Keratinocyte (primary cell): Measurements from ENCODE around the gene SLC25A19. TPM values are rescaled to one million over a fixed set of nuclear protein-coding genes. Genes with fewer than 3 reads are reported as not detected.

ENCODE experiments used
- DNase-seq: peaks from one replicate; pipeline ENCODE4 v3.0.0-alpha.2; 2011; ENCODE audit warnings: low read depth, missing footprints, low spot score
- FAIRE-seq: peaks from 2 replicates; lab custom pipeline; 2011; peaks lifted over from hg19 to GRCh38; lab: Jason Lieb, UNC
- H2AFZ ChIP-seq: 2 replicates; pipeline ENCODE4 v1.6.0; 2012; ENCODE audit warnings: low read length, control low read depth, inconsistent platforms; ENCODE audit not compliant: control insufficient read depth
- H3K27ac ChIP-seq: 2 replicates; pipeline ENCODE4 v1.5.1; 2011; ENCODE audit warnings: low read length; ENCODE audit not compliant: control insufficient read depth, insufficient read depth
- H3K27me3 ChIP-seq: 3 replicates; pipeline ENCODE4 v1.6.0; 2011; ENCODE audit warnings: low read length; ENCODE audit not compliant: control insufficient read depth, insufficient read depth; ENCODE audit errors: extremely low read depth
- H3K36me3 ChIP-seq, 2 experiments: 2 replicates in 1 of 2; 3 replicates in 1 of 2; pipeline ENCODE4 v1.5.1; 2011; ENCODE audit warnings: low read length in 2 of 2, mild to moderate bottlenecking in 1 of 2; ENCODE audit not compliant: control insufficient read depth in 2 of 2, insufficient read depth in 2 of 2; ENCODE audit errors: extremely low read depth in 1 of 2
- H3K4me1 ChIP-seq: 3 replicates; pipeline ENCODE4 v1.5.1; 2011; ENCODE audit warnings: low read length; ENCODE audit not compliant: control insufficient read depth, insufficient read depth; ENCODE audit errors: extremely low read depth
- H3K4me2 ChIP-seq: 3 replicates; pipeline ENCODE4 v1.6.0; 2011; ENCODE audit warnings: low read depth, low read length; ENCODE audit not compliant: control insufficient read depth, insufficient read depth; ENCODE audit errors: extremely low read depth
- H3K4me3 ChIP-seq, 3 experiments: fragments of 200-600 bp in 1 of 3; sonication (generic) in 1 of 3; 2 replicates in 2 of 3; 3 replicates in 1 of 3; pipeline ENCODE4 v1.5.1; 2011 to 2016; ENCODE audit warnings: low read length in 3 of 3, mild to moderate bottlenecking in 3 of 3, control low read depth in 2 of 3, inconsistent platforms in 1 of 3, low read depth in 1 of 3, mixed read lengths in 1 of 3, mixed run types in 1 of 3, moderate library complexity in 1 of 3; ENCODE audit not compliant: control insufficient read depth in 2 of 3, insufficient read depth in 2 of 3; ENCODE audit errors: extremely low read depth in 1 of 3
- H3K79me2 ChIP-seq: 2 replicates; pipeline ENCODE4 v1.6.0; 2012; ENCODE audit warnings: low read length; ENCODE audit not compliant: control insufficient read depth, insufficient read depth
- H3K9ac ChIP-seq: 3 replicates; pipeline ENCODE4 v1.6.0; 2011; ENCODE audit warnings: low read length; ENCODE audit not compliant: control insufficient read depth, insufficient read depth; ENCODE audit errors: extremely low read depth
- H3K9me1 ChIP-seq: 3 replicates; pipeline ENCODE4 v1.6.0; 2011; ENCODE audit warnings: low read length; ENCODE audit not compliant: control insufficient read depth, insufficient read depth; ENCODE audit errors: extremely low read depth
- H3K9me3 ChIP-seq: 2 replicates; pipeline ENCODE4 v1.5.1; 2012; ENCODE audit warnings: low read depth, low read length; ENCODE audit not compliant: control insufficient read depth
- H4K20me1 ChIP-seq: 3 replicates; pipeline ENCODE4 v1.6.0; 2011; ENCODE audit warnings: low read length; ENCODE audit not compliant: control insufficient read depth, insufficient read depth; ENCODE audit errors: extremely low read depth
- EZH2 ChIP-seq: IDR thresholded peaks from one replicate; pipeline ENCODE4 v1.6.1; 2012; ENCODE audit warnings: inconsistent platforms, mild to moderate bottlenecking, low read length, moderate library complexity
- dilution Hi-C: fragments of 300-500 bp; cut with MboI; formaldehyde crosslinking; loops from one replicate; pipeline ENCODE4 v1.7.0; 2020; ENCODE audit warnings: low sequenced_read_pairs; ENCODE audit not compliant: extremely low pct_ligation_motif_present
- polyA plus RNA-seq, 5 experiments: library from polyadenylated mRNA; depleted of rRNA in 3 of 5; stranded (reverse) in 3 of 5; stranded (forward) in 1 of 5; unstranded in 1 of 5; fragments of >200 nt; gene quantifications; 1 replicate in 1 of 5; 2 replicates in 3 of 5; 3 replicates in 1 of 5; pipeline versions ENCODE4 v1.2.1 to v1.2.3, GENCODE V29; 2011 to 2012; ENCODE audit warnings: missing spikeins in 2 of 5, low read depth in 1 of 5, low replicate concordance in 1 of 5
- TF ChIP-seq, protein P1 (sequence below), 3 experiments: IDR thresholded peaks in 1 of 3; conservative IDR thresholded peaks in 1 of 3; optimal IDR thresholded peaks in 1 of 3; 2 replicates in 2 of 3; 3 replicates in 1 of 3; pipeline versions ENCODE3 to v1.5.1; 2011; ENCODE audit warnings: low read length in 3 of 3, mild to moderate bottlenecking in 3 of 3, moderate library complexity in 2 of 3, control low read depth in 1 of 3, inconsistent platforms in 1 of 3; ENCODE audit not compliant: insufficient read depth in 2 of 3; ENCODE audit errors: extremely low read depth in 1 of 3

SLC25A19 gene
- polyA plus RNA-seq, 1 donor (not counting 4 experiments of a cell fraction or from before 2014, with no cell fraction given), result 7.0 TPM

GRCh38 chr17:75335315-75335714, 46.1 kb upstream of the SLC25A19 start:
- H3K27me3 ChIP-seq, result no peaks in the 10 kb centered on the region
- H4K20me1 ChIP-seq, result peaks cover 4% of the 10 kb centered on the region
- H3K4me3 ChIP-seq, result no peak overlapping the region
- H3K27ac ChIP-seq, result no peak overlapping the region
- H3K9me3 ChIP-seq, result no peaks in the 10 kb centered on the region
- no peak overlapping the region for H3K9ac ChIP-seq
- TF ChIP-seq, protein P1, sequence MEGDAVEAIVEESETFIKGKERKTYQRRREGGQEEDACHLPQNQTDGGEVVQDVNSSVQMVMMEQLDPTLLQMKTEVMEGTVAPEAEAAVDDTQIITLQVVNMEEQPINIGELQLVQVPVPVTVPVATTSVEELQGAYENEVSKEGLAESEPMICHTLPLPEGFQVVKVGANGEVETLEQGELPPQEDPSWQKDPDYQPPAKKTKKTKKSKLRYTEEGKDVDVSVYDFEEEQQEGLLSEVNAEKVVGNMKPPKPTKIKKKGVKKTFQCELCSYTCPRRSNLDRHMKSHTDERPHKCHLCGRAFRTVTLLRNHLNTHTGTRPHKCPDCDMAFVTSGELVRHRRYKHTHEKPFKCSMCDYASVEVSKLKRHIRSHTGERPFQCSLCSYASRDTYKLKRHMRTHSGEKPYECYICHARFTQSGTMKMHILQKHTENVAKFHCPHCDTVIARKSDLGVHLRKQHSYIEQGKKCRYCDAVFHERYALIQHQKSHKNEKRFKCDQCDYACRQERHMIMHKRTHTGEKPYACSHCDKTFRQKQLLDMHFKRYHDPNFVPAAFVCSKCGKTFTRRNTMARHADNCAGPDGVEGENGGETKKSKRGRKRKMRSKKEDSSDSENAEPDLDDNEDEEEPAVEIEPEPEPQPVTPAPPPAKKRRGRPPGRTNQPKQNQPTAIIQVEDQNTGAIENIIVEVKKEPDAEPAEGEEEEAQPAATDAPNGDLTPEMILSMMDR (optimal IDR thresholded peaks at IDR 0.05 in 1 of 3, IDR thresholded peaks at IDR 0.05 in 1 of 3, conservative IDR thresholded peaks at IDR 0.05 in 1 of 3; ENCODE audit: extremely low read depth in 1 of 3, insufficient read depth in 2 of 3, low read length in 3 of 3), result no peak
- no peak for TF ChIP-seq EZH2
- no peak overlapping the region for H3K4me2 ChIP-seq
- peaks cover 0 to 6% of the 10 kb centered on the region in 2 experiments for H3K36me3 ChIP-seq
- H2AFZ ChIP-seq, result no peak overlapping the region
- peaks cover 8% of the 10 kb centered on the region for H3K4me1 ChIP-seq
- DNase-seq (no peak), FAIRE-seq (no peak)
- dilution Hi-C loops, result no loop called here
- peaks cover 2% of the 10 kb centered on the region for H3K9me1 ChIP-seq
- H3K79me2 ChIP-seq, result peaks cover 46% of the 10 kb centered on the region

DNA sequence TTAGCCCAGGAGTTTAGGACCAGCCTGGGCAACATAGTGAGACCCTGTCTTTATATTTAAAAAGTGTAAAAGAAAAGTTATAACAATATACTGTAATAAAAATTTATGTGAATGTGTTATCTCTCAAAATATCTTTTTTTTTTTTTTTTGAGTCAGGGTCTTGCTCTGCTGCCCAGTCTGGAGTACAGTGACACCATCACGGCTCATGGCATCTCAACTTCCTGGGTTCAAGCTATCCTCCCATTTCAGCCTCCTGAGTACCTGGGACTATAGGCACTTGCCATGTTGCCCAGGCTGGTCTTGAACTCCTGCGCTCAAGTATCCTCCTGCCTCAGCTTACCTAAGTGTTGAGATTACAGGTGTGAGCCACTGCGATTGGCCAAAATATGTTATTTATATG, 45.5 kb upstream of the SLC25A19 start:
- peaks cover 8% of the 10 kb centered on the region for H3K4me1 ChIP-seq
- peaks cover 0 to 6% of the 10 kb centered on the region in 2 experiments for H3K36me3 ChIP-seq
- no peaks in the 10 kb centered on the region for H3K27me3 ChIP-seq
- no peak overlapping the region for H2AFZ ChIP-seq
- FAIRE-seq (no peak), DNase-seq (no peak)
- dilution Hi-C loops, result no loop called here
- no peak overlapping the region for H3K4me3 ChIP-seq
- H3K27ac ChIP-seq, result no peak overlapping the region
- no peak overlapping the region for H3K4me2 ChIP-seq
- peaks cover 2% of the 10 kb centered on the region for H3K9me1 ChIP-seq
- H4K20me1 ChIP-seq, result peaks cover 4% of the 10 kb centered on the region
- TF ChIP-seq, protein P1 (optimal IDR thresholded peaks at IDR 0.05 in 1 of 3, IDR thresholded peaks at IDR 0.05 in 1 of 3, conservative IDR thresholded peaks at IDR 0.05 in 1 of 3; ENCODE audit: extremely low read depth in 1 of 3, insufficient read depth in 2 of 3, low read length in 3 of 3), result no peak
- no peak for TF ChIP-seq EZH2
- no peak overlapping the region for H3K9ac ChIP-seq
- no peaks in the 10 kb centered on the region for H3K9me3 ChIP-seq
- peaks cover 42% of the 10 kb centered on the region for H3K79me2 ChIP-seq
